Activated naive CD8-positive, alpha-beta T cell treated with anti-CD3 and anti-CD28 coated beads, Interleukin-2, amount 50 U/mL, for 16 hours (primary cell): ENCODE data around the gene CBLL1.

Experiments used
- DNase-seq: peaks from one replicate; pipeline ENCODE4 v3.0.0-alpha.2; 2020; ENCODE audit warnings: low read depth, low spot score

CBLL1 gene

GRCh38 chr7:107743567-107744344 is at the start of gene CBLL1:
Gene CBLL1, plus strand, starts transcription at chr7:107744142. Its CDS starts 22 bp downstream, at chr7:107744164.
- peak; percentile 96 for DNase-seq

GRCh38 chr7:107694386-107694785 is 49.6 kb upstream of the CBLL1 start:
- no peak for DNase-seq

- no peak for DNase-seq
These were observed 47.5 kb upstream of the CBLL1 start for GRCh38 chr7:107696330-107696946.

GRCh38 chr7:107697321-107698049 is 46.5 kb upstream of the CBLL1 start:
- DNase-seq, result no peak

GRCh38 chr7:107700570-107700969 is 43.4 kb upstream of the CBLL1 start:
- no peak for DNase-seq

- DNase-seq, result no peak
These were observed 42.8 kb upstream of the CBLL1 start for GRCh38 chr7:107701191-107701590.

- DNase-seq, result no peak
These were observed 40.7 kb upstream of the CBLL1 start for GRCh38 chr7:107703219-107703618.

GRCh38 chr7:107703872-107704271 is 40.1 kb upstream of the CBLL1 start:
- no peak for DNase-seq

- DNase-seq, result no peak
These were observed 35.0 kb upstream of the CBLL1 start for GRCh38 chr7:107708956-107709355.

- DNase-seq, result no peak
These were observed 32.6 kb upstream of the CBLL1 start for GRCh38 chr7:107711301-107711700.

GRCh38 chr7:107712025-107712424 is 31.9 kb upstream of the CBLL1 start:
- no peak for DNase-seq

GRCh38 chr7:107712896-107713295 is 31.0 kb upstream of the CBLL1 start:
- DNase-seq, result no peak

- DNase-seq, result no peak
These were observed 28.4 kb upstream of the CBLL1 start for GRCh38 chr7:107715531-107715930.

GRCh38 chr7:107718456-107719193 is 25.3 kb upstream of the CBLL1 start:
- DNase-seq, result no peak

GRCh38 chr7:107721286-107721685 is 22.7 kb upstream of the CBLL1 start:
- no peak for DNase-seq

- no peak for DNase-seq
These were observed 20.7 kb upstream of the CBLL1 start for GRCh38 chr7:107723255-107723654.

- DNase-seq, result peak; percentile 7
These were observed 18.7 kb upstream of the CBLL1 start for GRCh38 chr7:107725138-107725740.

- DNase-seq, result no peak
These were observed 17.4 kb upstream of the CBLL1 start for GRCh38 chr7:107726356-107727130.

GRCh38 chr7:107728276-107728675 is 15.7 kb upstream of the CBLL1 start:
- DNase-seq, result no peak

- no peak for DNase-seq
These were observed 1.0 kb upstream of the CBLL1 start for GRCh38 chr7:107742678-107743566.
